CD14-positive monocyte (primary cell): Measurements from ENCODE around the gene CNTFR. TPM values are rescaled to one million over a fixed set of nuclear protein-coding genes. Genes with fewer than 3 reads are reported as not detected.

Experiments
- DNase-seq, 3 donors: peaks; one replicate each; pipeline ENCODE4 v3.0.0-alpha.2; 2011 to 2022
- H2AFZ ChIP-seq: 2 replicates; pipeline ENCODE4 v1.6.0; 2012; ENCODE audit warnings: mild to moderate bottlenecking, low read depth, low read length, inconsistent platforms; ENCODE audit not compliant: insufficient read depth, poor library complexity, severe bottlenecking
- H3K27ac ChIP-seq, 2 donors: 1 replicate in 1 of 2; 2 replicates in 1 of 2; pipeline ENCODE4 v1.5.1; 2012 to 2013; ENCODE audit warnings: low read length in 2 of 2, control low read depth in 1 of 2, inconsistent platforms in 1 of 2, low read depth in 1 of 2, mild to moderate bottlenecking in 1 of 2
- H3K27me3 ChIP-seq, 2 donors: one replicate each; pipeline versions ENCODE4 v1.6.0 to v1.6.1; 2011 to 2013; ENCODE audit warnings: low read length in 2 of 2; ENCODE audit not compliant: control insufficient read depth in 2 of 2, insufficient read depth in 2 of 2
- H3K36me3 ChIP-seq, 2 donors: replicated peaks in 1 of 2; 1 replicate in 1 of 2; 2 replicates in 1 of 2; pipeline versions ENCODE4 v1.5.1 to v1.6.1; 2012 to 2013; ENCODE audit warnings: low read length in 2 of 2, control low read depth in 1 of 2, inconsistent platforms in 1 of 2, mild to moderate bottlenecking in 1 of 2; ENCODE audit not compliant: insufficient read depth in 2 of 2, control insufficient read depth in 1 of 2
- H3K4me1 ChIP-seq, 2 donors: 1 replicate in 1 of 2; 2 replicates in 1 of 2; pipeline versions ENCODE4 v1.5.1 to v1.6.1; 2012 to 2013; ENCODE audit warnings: low read length in 2 of 2, control low read depth in 1 of 2, inconsistent platforms in 1 of 2, mild to moderate bottlenecking in 1 of 2, moderate library complexity in 1 of 2; ENCODE audit not compliant: insufficient read depth in 2 of 2, control insufficient read depth in 1 of 2
- H3K4me2 ChIP-seq: replicated peaks from 2 replicates; pipeline ENCODE3; 2012; ENCODE audit warnings: low read length, moderate library complexity, mild to moderate bottlenecking; ENCODE audit not compliant: poor library complexity, severe bottlenecking; ENCODE audit errors: extremely low read depth
- H3K4me3 ChIP-seq, 3 experiments: fragments of 200-600 bp in 1 of 3; sonication (generic) in 1 of 3; replicated peaks in 1 of 3; 1 replicate in 2 of 3; 2 replicates in 1 of 3; pipeline ENCODE4 v1.5.1; 2011 to 2013; ENCODE audit warnings: low read length in 3 of 3, mild to moderate bottlenecking in 3 of 3, control low read depth in 2 of 3, low read depth in 2 of 3, inconsistent platforms in 1 of 3, moderate library complexity in 1 of 3
- H3K79me2 ChIP-seq: 2 replicates; pipeline ENCODE4 v1.6.0; 2012; ENCODE audit warnings: mild to moderate bottlenecking, control low read depth, inconsistent platforms, low read length, moderate library complexity; ENCODE audit not compliant: insufficient read depth
- H3K9ac ChIP-seq: 2 replicates; pipeline ENCODE4 v1.6.0; 2017; ENCODE audit warnings: low read length, mild to moderate bottlenecking; ENCODE audit not compliant: insufficient read depth, poor library complexity, severe bottlenecking
- H3K9me3 ChIP-seq, 2 donors: replicated peaks in 1 of 2; 1 replicate in 1 of 2; 2 replicates in 1 of 2; pipeline versions ENCODE4 v1.5.1 to v1.6.1; 2012 to 2013; ENCODE audit warnings: low read length in 2 of 2, control low read depth in 1 of 2; ENCODE audit not compliant: control insufficient read depth in 1 of 2, insufficient read depth in 1 of 2
- H4K20me1 ChIP-seq: 2 replicates; pipeline ENCODE4 v1.6.0; 2012; ENCODE audit warnings: mild to moderate bottlenecking, low read length, control low read depth, moderate library complexity; ENCODE audit not compliant: insufficient read depth
- H3K27ac Mint-ChIP-seq, 7 donors: one replicate each; pipeline ENCODE4 v1.8.0; 2020; ENCODE audit warnings: mild to moderate bottlenecking in 7 of 7, mixed read lengths in 7 of 7, moderate library complexity in 6 of 7, inconsistent platforms in 2 of 7
- H3K27me3 Mint-ChIP-seq, 3 donors: one replicate each; pipeline ENCODE4 v1.8.0; 2021 to 2022; ENCODE audit warnings: low read depth in 3 of 3, mild to moderate bottlenecking in 3 of 3, mixed read lengths in 3 of 3, moderate library complexity in 3 of 3, inconsistent platforms in 1 of 3
- H3K36me3 Mint-ChIP-seq, 2 donors: one replicate each; pipeline ENCODE4 v1.8.0; 2020; ENCODE audit warnings: mixed read lengths in 2 of 2, inconsistent platforms in 1 of 2, mild to moderate bottlenecking in 1 of 2
- H3K4me1 Mint-ChIP-seq: one replicate; pipeline ENCODE4 v1.8.0; 2020; ENCODE audit warnings: mild to moderate bottlenecking, mixed read lengths
- H3K4me3 Mint-ChIP-seq, 2 donors: one replicate each; pipeline ENCODE4 v1.8.0; 2020; ENCODE audit warnings: mild to moderate bottlenecking in 2 of 2, mixed read lengths in 2 of 2, moderate library complexity in 1 of 2
- H3K9me3 Mint-ChIP-seq, 7 donors: one replicate each; pipeline ENCODE4 v1.8.0; 2020 to 2022; ENCODE audit warnings: mixed read lengths in 7 of 7, mild to moderate bottlenecking in 6 of 7, moderate library complexity in 6 of 7, inconsistent platforms in 2 of 7
- WGBS: methylation state at CpG from one replicate; pipeline ENCODE4 v1.1.5; 2013; ENCODE audit warnings: missing lambda C conversion rate; ENCODE audit not compliant: insufficient coverage; 5-methylcytosine and 5-hydroxymethylcytosine counted together
- intact Hi-C, 2 donors: fragments of 100-400 bp; cut with micrococcal nuclease; formaldehyde crosslinking; loops; one replicate each; pipeline versions ENCODE4 v1.15.0 to v1.15.1; 2023
- polyA plus RNA-seq, 3 donors: library from polyadenylated mRNA; depleted of rRNA in 1 of 3; unstranded in 2 of 3; stranded (reverse) in 1 of 3; fragments of 300-500 nt in 2 of 3; fragments of >200 nt in 1 of 3; fragmentation: Illumina TruSeq in 2 of 3; gene quantifications; 1 replicate in 2 of 3; 2 replicates in 1 of 3; pipeline ENCODE4 v1.2.3, GENCODE V29; 2012 to 2021
- TF ChIP-seq, protein P1 (sequence below): fragments of 200-600 bp; IDR thresholded peaks from one replicate; pipeline ENCODE4 v1.8.0; 2022; ENCODE audit warnings: antibody characterized with exemption, mild to moderate bottlenecking

The CNTFR gene
- polyA plus RNA-seq, 3 donors, result not detected

DNA sequence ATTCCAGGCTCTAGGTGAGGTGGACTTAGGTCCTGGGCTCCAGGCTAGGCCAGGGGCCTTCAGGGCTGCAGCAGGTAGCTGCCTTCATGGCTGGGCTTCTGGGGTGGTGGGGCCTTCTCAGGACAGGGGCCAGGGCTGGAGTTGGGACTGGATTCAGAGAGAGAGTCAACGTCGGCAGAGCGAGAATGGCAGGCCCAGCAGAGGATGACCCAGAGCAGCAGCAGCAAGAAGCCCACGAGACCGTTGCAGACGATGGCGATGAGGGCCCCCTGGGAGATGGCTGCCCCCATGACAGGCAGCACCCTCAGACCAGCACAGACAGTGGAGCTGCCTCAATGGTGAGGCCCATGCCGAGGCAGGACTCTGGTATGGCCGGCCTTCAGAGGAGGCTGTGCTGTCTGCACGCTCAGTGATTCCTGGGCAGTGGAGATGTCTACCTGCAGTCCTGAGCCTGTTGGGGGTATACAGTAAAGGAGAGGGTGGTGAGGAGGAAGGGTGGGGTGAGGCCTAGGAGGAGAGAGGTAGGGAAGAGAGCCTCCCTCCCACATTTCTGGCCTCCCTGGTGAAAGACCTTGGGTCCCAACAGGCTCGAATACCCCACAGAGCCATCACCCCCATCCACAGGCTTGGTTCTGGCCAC, 68.0 kb downstream of the CNTFR start:
- no peak overlapping the region for H3K27ac Mint-ChIP-seq

More for the DNA sequence above, 68.0 kb downstream of the CNTFR start:
- no peak overlapping the region for H2AFZ ChIP-seq
- Mint-ChIP-seq H3K27me3 (peaks cover 24 to 39% (median 29%) of the 10 kb centered on the region in 3 donors), H3K9me3 (peaks cover 0 to 2% (median 0%) of the 10 kb centered on the region in 7 donors), H3K36me3 (peaks cover 0 to 2% of the 10 kb centered on the region in 2 donors), H3K4me1 (peaks cover 39% of the 10 kb centered on the region), H3K4me3 (no peak overlapping the region)
- H3K36me3 ChIP-seq, result no peaks in the 10 kb centered on the region
- DNase-seq, result no peak
- H3K9me3 ChIP-seq, result no peaks in the 10 kb centered on the region
- no peak overlapping the region for H3K27ac ChIP-seq
- H4K20me1 ChIP-seq, result no peaks in the 10 kb centered on the region
- TF ChIP-seq, protein P1, sequence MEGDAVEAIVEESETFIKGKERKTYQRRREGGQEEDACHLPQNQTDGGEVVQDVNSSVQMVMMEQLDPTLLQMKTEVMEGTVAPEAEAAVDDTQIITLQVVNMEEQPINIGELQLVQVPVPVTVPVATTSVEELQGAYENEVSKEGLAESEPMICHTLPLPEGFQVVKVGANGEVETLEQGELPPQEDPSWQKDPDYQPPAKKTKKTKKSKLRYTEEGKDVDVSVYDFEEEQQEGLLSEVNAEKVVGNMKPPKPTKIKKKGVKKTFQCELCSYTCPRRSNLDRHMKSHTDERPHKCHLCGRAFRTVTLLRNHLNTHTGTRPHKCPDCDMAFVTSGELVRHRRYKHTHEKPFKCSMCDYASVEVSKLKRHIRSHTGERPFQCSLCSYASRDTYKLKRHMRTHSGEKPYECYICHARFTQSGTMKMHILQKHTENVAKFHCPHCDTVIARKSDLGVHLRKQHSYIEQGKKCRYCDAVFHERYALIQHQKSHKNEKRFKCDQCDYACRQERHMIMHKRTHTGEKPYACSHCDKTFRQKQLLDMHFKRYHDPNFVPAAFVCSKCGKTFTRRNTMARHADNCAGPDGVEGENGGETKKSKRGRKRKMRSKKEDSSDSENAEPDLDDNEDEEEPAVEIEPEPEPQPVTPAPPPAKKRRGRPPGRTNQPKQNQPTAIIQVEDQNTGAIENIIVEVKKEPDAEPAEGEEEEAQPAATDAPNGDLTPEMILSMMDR, result no peak
- H3K79me2 ChIP-seq, result no peaks in the 10 kb centered on the region
- 97% methylated on average over 7 of the region's 11 CpGs for WGBS
- intact Hi-C loops, result loop anchor here (5.0 kb wide), 2 partner anchors 64 to 144 kb away; partner anchors contain the start of genes DNAI1 (in 1 of the 2), FAM219A (in 1 of the 2) and MYORG (in 1 of the 2)
- peaks cover 5 to 34% of the 10 kb centered on the region in 2 donors for H3K27me3 ChIP-seq
- H3K4me2 ChIP-seq, result no peak overlapping the region
- peaks cover 45 to 53% of the 10 kb centered on the region in 2 donors for H3K4me1 ChIP-seq
- H3K9ac ChIP-seq, result no peak overlapping the region
- H3K4me3 ChIP-seq, result no peak overlapping the region
